Limb (tissue), 2 donors: ENCODE results near the gene AGFG2.

Source experiments
- DNase-seq, 2 donors: peaks; one replicate each; pipeline ENCODE4 v3.0.0-alpha.2; 2016; ENCODE audit errors: extremely low spot score in 2 of 2

The AGFG2 gene

DNA sequence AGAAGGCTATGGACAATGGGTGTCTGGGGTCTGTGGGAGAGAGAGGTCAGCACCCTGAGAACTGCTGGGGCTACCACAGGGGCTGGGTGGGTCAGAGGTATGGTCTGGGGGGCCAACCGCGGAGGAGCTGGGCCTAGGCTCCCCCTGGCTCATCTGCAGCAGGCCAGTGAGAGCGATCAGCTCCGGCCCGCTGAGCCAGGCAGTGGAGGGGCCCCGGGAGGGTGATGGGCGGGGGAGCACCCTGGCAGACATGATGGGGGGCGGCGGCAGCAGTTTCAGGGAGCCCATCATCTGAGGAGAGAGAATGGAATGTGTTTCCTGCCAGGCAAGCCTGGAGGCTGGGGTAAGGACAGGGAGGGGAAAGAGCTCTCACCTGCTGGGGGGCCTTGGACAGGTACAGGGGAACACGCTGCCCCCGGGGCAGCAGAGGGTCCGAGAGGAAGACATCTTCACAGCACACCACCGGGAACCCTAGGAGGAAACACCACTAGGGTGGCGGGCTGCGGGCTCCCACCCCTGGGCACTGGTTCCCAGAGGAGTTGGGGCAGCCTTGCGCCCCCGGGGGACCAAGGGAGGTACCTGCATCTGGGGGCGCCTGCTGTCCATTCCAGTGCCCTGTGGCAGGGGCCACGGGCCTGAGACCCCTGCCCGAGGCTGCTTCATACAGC lies 33.4 kb downstream of the AGFG2 start:
- DNase-seq: no peak

DNA sequence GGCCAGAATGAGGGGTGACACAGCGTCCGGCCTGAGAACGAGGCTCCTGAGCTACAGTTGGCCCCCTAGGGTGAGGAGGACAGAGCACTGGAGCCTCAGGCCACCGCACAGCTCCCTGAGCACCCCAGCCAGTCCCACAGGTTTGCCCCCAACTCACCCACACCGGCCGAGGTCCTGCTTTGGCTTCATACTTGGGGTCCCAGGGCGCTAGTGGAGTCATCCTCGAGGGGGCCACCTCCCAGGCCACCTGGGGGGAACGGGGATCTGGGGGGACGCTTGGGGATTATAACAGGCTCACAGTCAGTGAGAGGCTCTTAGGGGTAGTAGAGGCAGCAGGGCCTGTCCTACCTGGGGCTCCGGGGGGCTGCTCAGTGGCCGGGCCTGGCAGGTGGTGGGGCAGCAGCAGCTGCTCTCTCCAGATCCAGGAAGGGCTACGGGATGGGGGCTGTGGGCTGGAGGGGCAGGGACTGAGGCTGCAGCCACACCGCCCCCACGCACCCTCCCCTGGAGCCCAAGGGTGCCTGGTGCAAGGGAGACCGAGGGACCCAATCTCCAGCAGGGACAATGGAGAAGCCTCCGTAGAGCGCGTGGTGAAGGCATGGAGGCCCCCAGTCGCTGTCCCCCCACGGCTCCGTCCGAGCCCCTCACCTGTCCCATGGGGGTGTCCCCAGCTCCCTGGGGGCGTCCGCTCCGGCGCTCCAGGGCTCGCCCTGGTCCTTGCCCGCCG lies 34.1 kb downstream of the AGFG2 start:
- DNase-seq: no peak

DNA sequence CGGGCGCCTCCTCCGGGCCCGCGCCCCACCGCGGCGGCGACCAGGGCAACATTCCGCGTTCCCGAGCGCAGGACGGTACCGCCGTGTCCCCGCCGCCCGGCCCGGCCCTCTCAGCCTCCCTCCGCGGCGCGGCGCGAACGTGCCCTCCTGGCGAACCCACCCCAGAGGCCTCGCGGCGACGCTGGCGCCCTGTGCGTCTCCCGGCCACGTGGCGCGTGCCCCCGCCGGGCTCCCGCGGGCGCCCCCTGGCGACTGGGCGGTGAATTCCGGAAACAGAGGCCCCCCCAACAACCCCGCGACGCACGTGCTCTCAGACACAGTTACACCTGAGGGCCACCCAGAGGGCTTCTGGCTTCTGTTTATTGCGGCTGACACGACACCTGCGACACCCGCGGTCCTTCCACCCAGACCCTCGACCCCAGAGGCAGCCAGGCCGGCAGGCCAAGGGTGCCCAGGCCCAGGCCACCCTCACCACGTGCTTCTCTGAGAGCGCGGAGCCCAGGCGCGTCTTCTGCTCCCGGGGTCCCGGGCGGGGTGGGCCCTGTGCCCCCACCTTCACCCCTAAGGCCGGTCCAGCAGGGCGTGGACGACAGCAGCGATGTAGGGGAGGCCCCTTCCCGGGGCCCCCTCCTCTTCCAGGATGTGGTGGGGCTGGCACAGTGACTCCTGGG lies 34.8 kb downstream of the AGFG2 start, which contains the start of gene SAP25:
TSS of gene SAP25 (minus strand) at position 210 of the 671 bp plus-strand sequence. CDS start at position 52, 158 bp downstream.
- no peak for DNase-seq

DNA sequence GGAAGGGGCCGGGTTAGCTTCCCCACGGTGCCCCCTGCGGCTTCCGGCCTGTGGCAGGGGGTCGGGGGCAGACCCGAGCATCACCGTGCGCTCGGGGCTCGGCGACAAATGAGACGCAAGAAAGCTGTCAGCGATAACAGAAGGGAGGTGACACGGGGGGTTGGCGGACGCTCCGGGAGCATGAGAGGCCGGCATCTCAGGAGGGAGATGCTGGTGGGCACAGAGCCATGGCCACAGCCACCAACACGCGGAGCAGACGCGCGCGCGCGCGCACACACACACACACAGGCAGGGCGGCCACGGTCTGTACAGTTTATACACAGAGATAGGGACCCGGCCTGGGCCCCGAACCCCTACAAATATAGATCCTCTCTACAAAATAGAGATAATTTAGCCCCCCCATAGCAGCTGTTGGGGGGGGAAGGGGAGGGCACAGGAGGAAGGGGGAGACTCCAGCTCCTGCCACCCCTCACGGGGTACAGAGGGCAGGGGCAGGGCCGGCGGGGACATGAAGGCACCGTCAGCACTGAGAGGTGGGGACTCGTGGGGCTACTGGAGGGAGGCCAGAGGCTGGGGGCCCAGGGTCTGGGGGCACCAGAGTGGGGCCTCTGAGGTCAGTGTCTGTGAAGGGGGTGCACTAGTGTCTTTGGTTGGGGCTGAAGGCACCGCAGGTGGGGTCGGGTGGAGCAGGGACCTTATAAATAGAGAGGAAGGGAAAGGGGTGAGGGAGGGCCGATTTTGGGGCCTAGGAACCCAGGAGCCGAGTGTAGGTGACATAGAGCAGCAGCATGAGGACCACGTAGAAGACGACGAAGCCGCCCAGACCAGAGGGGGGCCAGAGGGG lies 35.6 kb downstream of the AGFG2 start:
- no peak for DNase-seq

DNA sequence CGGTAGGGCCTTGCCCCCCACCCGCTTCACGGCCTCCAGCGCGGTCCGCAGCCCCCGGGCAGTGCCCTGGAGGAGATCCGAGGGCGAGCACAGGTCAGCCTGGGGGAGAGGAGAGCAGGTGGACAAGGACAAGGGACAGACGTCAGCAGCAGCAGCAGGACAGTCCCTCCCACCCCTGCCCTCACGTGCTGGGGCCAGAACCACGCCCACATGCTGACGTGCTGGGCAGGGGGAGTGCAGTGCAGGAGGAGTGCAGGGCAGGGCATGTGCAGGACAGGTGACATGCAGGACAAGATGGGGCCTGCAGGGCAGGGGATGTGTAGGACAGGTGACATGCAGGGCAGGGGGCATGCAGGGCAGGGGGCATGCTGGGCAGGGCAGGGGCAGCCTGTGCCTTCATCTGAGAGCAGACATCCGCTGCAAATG lies 36.2 kb downstream of the AGFG2 start:
- DNase-seq: no peak

DNA sequence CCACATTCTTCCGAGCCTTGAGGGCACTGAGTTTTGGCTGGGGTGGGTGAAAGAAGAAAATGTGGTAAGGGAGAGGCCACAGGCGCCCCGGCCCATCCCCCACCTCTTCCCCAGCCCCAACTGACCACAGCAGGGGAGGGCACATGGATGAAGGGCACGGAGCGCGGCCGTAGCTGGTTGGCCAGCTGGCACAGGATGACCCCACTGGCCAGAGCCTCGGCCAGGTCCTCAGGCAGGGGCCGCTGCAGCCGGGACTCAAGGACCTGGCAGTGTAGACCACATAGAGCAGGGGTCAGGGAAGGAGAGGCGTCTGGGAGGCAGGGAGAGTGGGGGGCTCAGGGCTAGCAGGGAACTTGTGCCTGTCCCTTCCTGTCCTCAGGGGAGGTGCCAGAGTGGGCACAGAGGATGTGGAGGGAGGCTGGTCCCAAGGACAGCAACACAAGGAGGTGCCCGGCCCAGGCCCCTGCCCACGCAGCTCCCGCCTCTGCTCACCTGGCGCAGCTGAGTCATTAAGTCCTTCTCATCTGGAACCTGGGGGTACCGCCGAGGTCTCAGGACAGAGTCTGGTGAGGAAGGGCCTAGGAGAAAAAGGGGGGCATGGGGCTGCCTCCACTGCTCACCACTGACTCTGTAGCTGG lies 36.9 kb downstream of the AGFG2 start:
- no peak for DNase-seq

DNA sequence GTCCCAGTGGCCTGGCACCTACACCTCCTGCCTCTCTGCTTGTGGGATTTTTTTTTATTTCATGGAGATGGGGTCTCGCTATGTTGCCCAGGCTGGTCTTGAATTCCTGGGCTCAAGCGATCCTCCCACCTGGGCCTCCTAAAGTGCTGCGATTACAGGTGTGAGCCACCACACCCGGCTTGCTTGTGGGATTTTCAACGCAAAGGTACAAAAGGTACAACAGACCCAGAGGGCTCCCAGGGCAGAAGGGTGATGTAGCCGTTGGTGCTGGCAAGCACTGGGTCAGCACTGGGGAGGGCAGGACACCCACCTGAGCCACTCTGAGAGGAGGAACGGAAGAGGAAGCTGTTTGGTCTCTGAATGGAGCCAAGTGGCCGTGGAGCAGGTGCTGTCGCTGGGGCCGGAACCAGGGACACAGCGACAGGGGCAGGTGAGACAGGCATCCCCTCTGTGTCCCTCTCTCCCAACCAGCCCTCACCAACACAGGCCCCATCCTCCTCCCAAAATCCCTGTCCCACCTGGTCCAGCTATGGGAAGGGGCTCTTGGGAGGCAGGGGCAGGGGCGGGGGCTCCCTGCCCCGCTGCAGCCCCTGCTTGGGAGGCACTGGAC lies 37.5 kb downstream of the AGFG2 start:
- DNase-seq: no peak

DNA sequence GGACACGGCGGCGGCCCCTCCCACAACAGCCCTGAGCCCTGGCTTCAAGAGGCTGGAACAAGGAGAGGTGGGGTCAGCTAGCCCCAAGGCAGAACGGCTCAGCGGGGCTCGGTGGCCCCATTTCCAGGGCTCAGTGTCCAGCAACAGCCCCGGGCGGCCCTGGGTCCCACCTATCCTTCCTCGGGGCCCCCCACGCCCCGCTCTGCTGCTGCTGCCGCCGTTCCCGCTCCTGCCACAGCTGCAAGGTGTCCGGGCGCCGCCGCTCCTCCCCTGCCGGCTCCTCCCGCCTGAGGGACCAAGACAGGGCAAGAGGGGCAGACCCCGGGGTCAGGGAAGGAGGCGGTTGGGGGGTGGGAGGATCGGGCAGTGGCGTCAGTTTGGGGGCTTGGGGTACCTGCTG lies 38.1 kb downstream of the AGFG2 start:
- DNase-seq: no peak

DNA sequence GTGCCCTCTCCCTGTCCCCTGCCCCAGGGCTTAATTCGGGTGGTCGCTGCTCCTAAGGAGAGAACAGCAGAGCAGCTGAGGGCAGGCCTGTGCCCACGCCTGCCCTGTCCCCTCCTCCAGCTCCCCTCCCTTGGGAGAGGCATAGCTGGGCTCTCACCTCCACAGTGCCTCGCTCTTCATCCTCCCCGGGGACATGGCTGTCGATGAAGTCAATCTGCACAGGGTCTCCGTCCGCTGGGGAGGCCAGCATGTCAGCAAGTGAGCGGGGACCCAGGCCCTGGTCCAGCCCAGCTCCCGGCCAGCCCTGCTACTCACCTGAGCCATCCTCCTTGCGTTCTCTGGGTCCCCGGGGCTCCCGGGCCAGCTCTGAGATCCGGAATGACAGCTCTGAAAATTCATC lies 38.5 kb downstream of the AGFG2 start:
- DNase-seq: no peak

DNA sequence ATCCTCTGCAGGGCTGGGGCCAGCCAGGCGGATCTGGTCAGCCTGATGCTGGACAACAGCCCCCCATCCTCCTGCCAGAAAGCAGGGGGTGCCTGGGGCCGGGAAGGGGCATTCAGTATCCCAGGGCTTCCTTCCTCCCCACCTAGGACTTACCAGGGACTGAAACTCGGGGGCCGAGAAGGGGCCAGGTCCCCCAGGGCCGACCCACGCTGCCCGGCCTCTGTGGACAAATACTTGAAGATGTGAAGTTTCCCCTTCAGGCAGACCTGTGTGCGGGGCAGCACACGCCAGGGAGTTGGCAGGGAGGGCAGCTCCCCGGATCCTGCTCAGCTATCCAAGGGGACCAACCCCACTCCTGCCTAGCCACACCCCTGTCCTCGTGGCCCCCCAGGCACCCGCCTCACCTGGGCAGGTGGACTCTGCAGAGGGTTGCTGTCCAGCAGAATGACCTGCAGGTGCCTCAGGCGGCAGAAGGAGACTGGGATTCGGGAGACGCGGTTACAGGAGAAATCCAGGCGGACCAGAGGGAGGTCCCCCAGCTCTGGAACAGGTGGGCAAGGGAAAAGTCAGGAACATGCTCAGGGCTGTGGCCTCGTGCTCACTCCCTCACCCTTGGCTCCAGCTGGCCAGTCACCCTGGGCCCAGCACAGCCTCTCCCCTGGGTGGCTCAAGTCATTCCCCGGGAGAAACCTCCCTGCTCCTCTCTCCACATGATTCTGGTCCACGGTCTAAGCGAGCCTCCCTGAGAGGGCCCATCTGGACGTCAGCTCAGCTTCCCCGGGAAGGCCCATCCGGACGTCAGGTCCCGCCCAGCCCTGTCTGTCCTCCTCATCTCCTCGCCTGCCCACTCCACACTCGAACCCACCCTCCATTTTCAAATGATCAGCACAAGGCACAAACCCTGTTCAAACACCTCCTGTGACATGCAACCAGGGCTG lies 39.5 kb downstream of the AGFG2 start:
- no peak for DNase-seq

DNA sequence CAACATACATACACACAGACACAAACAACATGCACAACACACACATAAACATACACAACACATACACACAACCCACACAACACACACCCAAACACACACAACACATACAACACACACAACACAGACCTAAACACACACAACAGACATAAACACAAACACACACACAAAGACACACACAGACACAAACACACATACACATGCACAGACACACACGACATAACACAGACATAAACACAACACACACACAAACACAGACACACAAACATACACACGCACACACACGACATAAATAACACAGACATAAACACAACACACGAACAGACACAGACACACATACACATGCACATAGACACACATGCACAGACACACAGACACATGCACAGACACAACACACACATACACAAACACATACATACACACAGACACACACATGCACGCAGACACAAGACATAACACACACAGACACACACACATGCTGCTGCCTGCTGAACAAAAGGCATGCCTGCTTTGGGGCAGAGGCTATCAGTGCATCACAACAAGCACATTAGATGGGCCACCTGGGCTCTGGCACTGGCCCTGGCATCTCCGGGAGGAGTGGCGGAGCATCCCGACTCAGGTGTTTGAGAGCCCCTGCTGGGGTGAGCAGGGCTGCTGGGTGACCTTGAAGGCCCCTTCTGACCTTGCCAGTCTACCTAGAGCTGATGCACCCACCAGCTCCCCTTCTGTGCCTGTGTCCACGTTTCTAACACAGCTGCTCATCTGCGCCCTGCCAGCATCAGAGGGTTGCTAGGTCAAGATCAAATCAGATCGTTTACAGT lies 41.7 kb downstream of the AGFG2 start:
- no peak for DNase-seq

DNA sequence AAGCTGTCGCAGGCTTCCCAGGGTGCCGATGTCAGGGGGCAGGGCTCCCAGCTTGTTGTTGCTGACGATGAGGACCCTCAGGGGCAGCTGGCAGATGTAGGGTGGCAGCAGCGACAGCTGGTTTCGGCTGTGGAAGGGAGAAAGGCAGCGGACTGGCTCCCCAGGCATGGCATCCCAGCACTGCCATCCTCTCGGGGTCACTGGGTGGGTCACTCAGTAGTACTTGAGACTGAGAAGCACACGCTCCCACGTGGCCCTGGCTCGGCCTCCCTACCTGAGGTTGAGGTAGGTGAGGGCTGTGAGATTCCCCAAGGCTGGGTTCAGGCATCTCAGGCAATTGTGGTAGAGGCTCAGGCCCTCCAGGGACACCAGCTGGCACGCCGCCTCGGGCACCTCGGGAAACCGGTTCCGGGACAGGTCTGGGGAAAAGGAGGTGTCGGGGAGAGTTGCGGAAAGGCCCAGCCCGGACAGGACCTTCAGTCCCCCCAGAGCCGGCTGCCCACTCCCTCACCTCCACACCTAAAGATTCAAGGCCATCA lies 43.1 kb downstream of the AGFG2 start:
- DNase-seq: no peak

DNA sequence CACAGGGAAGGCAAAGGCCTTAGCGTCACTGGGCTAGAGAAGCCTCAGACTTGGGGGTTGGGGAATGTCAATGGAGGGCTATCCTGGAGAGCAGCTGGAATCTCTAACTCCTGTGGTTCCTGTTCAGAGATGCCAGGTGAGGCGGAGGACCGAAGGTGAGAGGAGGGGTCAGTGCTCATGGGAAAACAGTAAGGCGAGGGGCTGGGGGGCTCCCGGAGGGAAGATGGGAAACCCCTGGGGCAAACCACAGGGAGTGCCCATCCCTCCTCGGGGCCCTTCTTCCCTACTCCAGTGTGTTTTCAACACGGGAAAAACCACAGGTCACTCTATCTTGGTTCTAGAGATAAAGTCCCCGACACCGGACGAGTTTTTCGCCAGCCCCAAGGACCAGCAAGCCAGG lies 43.6 kb downstream of the AGFG2 start:
- DNase-seq: no peak

DNA sequence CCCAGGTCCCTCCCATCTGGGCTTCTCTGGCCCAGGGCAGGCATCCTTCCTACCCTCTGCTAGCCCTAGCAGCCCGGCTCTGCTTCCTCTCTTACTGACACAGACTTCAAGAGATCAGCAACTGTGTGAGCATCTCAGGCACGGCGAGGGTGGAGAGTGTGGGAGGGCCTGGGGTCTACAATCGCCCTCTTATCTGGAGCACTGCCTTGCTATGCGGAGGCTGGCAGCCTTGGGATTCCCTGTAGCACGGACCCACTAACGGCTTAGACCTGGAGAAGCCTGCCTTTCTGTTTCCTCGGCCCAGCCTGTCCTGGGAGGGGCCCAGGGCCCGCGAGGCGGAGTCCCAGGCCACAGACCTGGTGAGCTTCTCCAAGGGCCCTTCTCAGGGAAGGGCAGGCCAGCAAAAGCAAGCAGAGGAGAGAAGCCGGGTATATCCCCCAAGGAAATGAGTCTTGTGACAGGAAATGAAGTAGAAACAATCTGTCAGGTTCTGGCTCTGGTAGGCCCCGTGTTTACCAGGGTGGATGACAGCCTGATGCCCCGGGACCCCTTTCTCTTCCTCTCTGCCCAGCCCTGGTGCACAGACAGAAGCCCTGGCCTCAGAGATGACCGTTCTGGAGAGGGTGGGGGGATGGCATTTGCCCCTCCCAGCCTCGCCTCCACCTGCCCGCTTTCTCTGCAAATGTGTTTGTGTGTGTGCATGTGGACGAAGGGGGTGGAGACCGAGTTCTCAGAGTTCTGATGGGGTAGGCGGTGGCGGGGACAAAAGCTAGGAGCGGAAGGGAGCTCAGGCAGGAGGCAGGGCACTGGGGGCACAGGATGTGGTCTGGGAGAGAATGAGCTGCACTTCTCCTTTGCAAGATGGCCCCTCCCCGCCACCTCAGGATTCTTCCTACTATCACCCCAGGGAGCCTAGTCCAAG lies 44.4 kb downstream of the AGFG2 start:
- DNase-seq: no peak

DNA sequence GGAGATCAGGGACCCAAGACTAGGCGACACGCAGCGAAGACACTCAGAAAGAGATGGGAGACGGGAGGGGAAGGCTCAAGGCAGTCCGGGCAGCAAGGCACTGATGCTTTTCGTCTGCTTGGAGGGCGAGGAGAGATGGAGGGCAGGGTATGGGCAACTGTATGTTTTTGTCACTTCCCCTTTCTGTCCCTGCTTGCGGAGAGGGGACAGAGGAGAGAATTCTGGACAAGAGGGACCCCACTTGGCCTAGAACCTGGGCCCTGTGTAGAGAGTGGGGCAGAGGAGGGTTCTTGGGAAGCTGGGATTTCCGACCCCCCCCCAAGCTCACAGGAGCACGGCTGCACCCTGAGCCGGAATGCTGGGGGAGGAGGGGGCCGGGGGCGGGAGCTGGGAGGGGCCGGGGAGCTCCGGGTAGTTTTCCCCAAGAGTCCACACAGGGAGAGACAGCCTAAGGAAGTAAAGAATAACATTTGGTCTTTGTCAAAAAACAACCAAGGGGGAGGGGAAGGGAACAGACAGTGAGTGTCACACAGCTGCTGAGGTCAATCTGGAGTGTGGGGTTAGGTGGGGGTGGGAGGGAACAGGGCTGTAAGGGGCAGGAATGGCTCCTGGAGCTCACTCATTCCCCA lies 45.2 kb downstream of the AGFG2 start:
- no peak for DNase-seq

DNA sequence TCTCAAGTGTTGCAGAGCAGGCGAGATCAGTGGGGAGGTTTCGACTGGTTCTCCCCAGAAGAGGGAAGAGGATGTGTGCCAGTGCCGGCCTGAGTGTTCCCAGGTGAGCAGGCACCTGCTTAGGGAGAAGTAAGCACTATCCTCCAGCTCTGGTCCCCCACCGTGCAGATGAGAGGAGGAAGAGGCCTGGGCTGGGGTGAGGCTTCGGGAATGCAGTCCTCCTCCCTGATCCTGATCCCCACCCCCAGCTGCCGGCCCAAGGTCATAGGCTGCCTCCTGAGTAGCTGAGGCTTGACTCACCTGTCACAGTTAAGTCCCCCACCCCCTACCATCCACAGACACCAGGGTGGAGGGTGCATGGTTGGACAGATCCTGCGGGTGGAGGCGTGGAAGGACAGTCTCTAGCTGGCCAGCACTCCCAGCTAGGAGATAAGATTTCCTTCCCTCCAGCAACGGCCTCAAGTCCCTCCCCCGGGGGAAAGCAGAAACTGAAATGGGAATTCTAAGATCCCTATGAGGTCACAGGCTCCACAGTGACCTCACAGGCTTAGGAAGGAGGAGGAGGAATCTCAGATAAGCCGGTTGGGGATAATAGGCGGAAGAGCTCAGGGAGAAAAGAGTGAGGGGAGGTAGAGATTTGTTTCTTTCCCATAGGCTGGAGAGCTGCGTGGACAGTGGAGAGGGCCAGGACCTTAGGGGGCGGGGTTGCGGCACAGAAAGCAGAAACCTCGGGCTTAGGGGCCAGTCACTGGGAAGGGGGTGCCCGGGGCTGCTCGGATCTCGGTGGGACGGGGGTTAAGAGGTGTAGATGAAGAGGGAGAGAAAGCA lies 45.9 kb downstream of the AGFG2 start:
- DNase-seq: peak in 1 of 2 donors; percentile 53
